Glomerular endothelial cell (primary cell): Measurements from ENCODE around the gene ADGRL1. TPM values are rescaled to one million over a fixed set of nuclear protein-coding genes. Genes with fewer than 3 reads are reported as not detected.
"Not testable (repeated sequence)": the region's sequence is repeated elsewhere in the genome, so short reads cannot be mapped to it uniquely, and the experiment has no call there.

Experiments
- DNase-seq: peaks from one replicate; pipeline ENCODE4 v3.0.0-alpha.2; 2011; ENCODE audit warnings: low read depth, low spot score; ENCODE audit errors: extremely low read depth
- total RNA-seq: library from RNA; depleted of rRNA; stranded (reverse); fragments of >200 nt; gene quantifications from 2 replicates; pipeline ENCODE4 v1.2.3, GENCODE V29; 2015

ADGRL1 gene
- total RNA-seq, 1 donor from 2014 or later: 11.4 TPM

- DNase-seq: not testable (repeated sequence)
These were observed 15.4 kb upstream of the ADGRL1 start for GRCh38 chr19:14221345-14221744.

DNA sequence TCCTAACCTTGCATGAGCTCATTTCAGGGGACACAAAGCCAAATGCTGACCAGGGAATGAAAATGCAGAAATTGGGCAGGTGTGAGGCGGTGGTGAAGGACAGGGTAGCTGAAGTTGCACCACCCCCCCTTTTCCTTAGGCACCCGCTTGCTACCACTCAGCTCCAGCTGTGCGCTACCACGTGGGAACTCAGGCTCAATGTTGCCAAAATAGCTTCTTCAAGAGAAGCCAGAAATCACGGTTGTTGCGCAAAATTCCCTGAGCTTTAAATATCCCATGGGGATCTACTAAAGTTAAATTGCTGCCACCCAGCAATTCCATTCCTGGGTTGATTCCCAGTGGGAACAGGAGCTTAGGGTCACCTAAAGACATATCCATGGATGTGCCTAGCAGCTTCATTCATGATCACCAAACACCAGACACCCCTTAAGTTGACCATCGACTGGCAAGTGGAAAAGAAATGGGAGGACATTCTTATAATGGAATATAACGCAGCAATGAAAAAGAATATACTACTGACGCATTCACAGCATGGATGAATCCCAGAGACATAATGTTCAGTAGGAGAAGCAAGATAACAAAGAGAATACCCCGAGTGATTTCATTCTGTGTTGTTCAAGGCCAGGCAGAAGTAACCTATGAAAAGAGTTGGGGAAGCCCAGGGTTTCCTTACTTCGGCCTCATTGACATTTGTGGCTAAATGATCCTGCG is 12.8 kb upstream of the ADGRL1 start:
- no peak for DNase-seq

DNA sequence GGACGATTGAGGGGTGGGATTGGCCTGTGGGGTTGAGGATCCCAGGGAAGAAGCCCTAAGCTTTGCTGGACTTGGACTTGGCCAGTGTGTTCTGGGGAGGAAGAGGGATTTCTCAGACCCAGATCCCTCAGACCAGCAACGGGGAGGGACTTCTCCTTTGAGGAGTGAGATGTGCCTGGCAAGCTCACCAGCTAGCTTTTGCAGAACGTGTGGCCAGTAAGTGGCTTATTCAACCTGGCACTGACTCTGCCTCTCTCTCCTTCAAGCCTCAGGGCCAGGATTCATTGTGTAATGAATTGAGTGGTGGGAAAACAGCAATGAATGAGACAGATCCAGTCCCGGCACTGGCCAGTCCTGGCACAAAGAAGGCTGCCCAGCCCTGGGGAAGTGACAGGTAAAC is 11.9 kb upstream of the ADGRL1 start:
- DNase-seq: not testable (repeated sequence)

DNA sequence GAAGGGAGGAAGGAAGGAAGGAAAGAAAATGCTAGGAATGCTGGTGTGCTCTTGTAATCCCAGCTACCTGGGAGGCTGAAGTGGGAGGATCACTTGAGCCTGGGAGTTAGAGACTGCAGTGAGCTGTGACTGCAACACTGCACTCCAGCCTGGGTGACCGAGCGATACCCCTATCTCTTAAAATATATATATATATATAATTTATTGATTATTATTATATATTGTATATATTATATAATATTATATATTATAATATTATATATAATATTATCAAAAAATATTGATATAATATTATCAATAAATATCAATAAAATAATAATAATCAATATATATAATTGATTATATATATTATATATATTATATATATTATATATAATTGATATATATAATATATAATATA is 8.6 kb upstream of the ADGRL1 start:
- no peak for DNase-seq

DNA sequence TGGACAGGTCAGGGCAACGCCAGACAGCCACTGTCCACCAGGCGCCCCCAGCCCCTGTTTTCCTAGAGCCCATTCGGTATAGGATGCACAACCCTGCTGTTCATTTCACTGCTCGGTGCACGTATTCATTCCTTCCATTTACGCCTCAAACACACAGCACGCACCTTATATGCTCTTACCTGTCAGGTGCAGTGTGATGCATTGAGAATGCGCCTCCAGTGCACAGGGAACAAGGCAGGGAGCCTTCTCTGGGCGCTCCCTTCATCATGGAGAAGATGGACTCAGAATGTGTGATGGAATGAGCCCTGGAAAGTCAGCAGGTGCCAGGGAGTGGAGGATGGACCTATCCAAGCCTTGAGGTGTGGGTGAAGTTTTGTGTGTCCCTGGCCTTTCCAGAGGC is 4.2 kb upstream of the ADGRL1 start:
- not testable (repeated sequence) for DNase-seq

- DNase-seq: not testable (repeated sequence)
These were observed 3.4 kb upstream of the ADGRL1 start for GRCh38 chr19:14209401-14209800.

DNA sequence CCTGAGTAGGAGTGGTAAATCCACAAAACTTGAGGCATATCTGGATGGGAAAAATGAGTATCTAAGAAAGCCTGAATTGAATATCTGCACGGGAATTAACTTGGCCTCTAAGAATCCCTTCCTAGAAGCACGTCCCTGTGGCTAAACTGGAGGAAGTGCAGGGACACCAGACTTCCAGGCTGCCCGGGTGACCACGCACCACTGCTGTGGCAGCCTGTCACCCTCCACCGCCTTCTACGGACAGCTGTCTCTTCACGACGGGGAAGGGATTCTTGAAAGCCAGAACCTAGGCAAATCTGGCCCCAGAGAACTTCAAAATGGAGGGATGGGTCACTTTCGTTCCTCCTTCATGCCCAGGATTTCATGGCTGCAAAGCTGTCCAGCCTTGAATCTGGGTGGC is 2.5 kb upstream of the ADGRL1 start:
- DNase-seq: not testable (repeated sequence)

DNA sequence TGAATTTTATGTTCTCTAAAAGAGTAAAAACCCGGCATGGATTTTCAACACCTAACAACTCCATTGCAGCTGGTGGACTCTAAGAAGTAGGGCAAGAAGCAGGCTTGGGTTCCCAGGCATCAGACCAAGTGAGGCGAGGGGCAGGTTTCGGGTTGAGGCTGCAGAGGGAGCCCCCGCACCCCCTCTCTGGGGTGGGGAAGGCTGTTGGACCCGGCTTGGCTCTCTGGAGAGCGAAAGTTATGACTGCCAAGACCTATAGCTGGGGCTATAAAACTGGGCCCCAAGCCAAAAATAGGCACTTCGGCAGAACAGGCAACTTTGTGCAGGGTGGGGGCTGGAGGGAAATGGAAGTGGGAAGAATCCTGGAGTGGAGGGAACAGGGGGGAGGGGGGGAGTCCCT is 1.8 kb upstream of the ADGRL1 start:
- DNase-seq: not testable (repeated sequence)

- DNase-seq: not testable (repeated sequence)
These were observed 1.1 kb upstream of the ADGRL1 start for GRCh38 chr19:14206737-14207726.

- DNase-seq: not testable (repeated sequence)
These were observed 339 bp upstream of the ADGRL1 start for GRCh38 chr19:14206308-14206707.

DNA sequence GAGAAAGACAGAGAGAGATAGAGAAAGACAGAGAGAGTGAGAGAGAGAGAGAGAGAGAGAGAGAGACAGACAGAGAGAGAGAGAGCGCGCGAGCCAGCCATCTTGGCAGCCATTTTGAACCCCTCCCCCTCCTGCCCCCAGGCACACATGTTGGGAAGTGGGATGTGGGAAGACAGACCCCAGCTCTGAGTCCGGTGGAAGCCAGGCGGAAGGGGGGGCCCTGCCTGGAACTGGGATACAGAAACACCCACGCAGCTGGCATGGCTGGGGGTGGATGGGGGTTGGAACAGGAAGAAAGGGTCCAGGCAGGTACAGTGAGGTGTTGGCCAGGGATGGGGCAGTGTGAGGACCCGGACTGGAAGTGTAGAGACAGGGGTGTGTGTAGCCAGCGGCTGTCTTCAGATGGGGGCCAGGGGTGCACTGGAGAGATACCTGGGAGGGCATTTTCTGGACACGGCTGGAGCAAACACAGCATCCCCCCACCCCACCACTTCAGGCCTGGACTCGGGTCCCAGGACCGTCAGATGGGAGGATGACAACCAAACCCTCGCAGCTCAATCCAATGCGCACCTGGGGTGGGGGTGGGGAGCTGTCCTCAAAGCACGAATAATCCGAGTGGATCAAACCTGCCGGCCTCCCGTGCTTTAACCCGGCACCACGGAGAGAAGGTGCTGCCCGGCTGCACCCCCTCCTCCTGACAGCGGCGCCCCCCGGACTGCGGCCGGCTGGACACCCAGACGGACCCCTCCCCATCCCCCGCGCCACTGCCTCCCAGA is 1.1 kb downstream of the ADGRL1 start:
- DNase-seq: not testable (repeated sequence)

DNA sequence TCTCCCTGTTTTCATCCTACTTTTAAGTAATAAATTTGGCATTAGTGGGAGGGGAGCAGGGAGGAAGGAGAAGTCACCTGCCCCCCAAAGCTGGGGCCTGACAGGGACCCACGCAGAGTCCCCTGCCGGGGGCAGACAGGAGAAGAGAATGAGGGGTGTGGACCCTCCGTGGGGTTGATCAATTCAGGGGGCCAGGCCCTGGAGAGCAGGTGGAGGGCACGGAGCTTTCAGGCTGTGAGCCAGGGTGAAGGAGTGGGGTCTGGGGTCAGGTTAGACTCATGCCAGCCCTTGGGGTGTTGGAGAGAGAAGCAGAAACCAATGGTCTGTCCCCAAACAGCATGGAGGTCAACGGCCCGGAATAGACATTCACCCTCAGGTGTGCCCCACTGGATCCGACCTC is 1.8 kb downstream of the ADGRL1 start:
- not testable (repeated sequence) for DNase-seq

- DNase-seq: not testable (repeated sequence)
These were observed 2.2 kb downstream of the ADGRL1 start for GRCh38 chr19:14203788-14204187.

DNA sequence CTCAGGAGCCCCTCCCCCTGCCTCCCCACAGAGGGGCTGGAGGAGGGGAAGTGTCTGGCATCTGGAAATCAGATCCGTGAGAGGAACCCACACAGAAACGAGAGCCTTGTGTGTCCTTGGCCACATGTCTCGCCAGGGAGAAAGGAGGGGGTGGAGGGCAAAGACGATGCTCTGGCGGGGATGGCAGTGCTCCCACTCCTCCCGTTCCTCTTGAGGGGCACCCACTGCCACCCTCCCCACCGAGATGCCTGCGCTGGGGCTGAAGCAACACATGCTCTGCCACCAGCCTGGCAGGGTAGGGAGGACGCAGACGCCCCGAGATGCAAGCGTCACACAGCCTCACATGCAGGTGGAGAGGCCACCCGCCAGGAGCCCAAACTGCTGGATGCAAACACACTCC is 2.8 kb downstream of the ADGRL1 start:
- DNase-seq: no peak

DNA sequence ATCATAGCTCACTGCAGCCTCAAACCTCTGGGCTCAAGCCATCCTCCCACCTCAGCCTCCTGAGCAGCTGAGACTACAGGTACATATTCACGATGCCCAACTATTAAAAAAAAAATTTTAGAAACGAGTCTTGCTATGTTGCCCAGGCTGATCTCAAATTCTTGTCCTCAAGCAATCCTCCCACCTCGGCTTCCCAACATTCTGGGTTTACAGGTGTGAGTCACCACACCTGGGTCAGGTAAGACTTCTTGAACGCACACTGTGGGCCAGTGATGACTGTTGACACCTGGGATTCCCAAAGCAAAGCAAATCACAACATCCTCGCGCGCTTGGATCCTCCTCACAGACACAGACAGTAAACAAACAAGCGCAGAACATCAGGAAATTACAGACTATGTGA is 4.5 kb downstream of the ADGRL1 start:
- DNase-seq: not testable (repeated sequence)

DNA sequence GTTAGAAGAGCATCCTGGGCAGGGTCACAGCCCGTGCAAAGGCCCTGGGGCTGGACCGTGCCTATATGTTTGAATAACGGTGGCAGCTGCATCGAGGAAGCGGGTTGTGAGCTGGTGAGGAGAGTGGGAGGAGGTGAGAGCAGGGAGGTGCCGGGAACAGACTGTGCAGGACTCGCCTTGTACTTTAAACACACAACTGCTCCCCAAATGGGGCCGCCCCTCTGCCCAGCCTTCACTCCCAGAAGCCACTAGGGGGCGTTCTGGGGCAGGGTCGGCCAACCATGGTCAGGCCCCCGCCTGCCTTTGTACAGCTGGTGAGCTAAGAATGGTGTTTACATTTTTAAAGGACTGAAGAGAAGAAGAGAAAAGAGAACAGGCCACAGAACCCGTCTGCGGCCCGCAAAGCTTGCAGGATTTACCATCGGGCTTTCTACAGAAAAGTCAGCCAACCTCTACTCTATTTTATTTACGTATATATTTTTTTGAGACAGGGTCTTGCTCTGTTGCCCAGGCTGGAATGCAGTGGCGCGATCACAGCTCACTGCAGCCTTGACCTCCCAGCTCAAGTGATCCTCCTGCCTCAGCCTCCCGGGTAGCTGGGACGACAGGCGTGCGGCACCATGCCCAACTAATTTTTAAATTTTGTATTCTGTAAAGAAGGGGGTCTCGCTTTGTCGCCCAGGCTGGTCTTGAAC is 5.7 kb downstream of the ADGRL1 start:
- not testable (repeated sequence) for DNase-seq

DNA sequence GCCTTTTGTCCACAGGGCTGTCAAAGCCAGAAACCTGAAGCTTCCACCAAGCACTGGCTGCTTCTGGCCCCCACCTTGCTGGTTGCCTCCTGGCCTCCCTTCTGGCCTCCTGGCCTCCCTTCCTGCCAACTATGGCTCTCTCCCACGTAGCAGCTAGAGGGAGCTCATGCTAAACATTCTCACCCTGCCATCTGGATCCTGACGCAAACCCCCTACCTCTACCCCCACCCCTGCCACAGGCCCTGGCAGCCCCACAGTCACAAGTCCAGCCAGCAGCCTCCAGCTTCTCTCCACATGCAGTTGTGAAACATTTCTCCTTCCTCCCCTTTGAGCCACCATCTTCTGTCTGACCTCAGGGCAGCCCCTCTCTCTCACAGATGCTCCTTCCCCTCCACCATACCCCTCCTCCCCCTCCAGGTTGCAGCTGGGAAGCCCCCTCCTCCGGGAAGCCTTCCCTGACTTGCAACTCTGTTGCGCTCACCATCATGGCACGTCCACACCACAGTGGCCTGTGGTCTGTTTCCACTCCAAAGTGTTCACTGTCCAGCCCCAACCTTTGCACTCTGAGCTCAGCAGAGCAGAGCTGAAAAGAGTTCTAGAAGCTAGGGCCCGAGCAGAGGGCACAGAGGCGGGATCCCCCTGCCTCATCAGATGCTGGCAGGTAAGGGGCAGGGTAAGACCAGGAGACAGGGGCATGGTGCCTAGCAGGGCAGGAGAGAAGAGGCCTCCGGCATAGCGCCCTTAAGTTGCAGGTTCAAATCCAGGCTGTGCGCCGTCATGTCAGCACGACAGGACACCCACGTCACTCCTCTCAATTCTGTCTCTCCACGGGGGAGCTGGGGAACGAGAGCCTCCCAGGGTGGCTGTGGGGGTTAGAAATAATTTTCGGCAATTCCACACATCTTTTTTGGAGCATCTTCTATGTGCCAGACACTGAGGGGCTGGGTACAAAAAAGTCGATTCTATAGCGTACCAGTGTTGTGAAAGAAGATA is 7.3 kb downstream of the ADGRL1 start:
- no peak for DNase-seq

- DNase-seq: no peak
These were observed 8.1 kb downstream of the ADGRL1 start for GRCh38 chr19:14197882-14198281.

GRCh38 chr19:14197288-14197687 is 8.7 kb downstream of the ADGRL1 start:
- DNase-seq: not testable (repeated sequence)
